Activated naive CD8-positive, alpha-beta T cell treated with anti-CD3 and anti-CD28 coated beads, Interleukin-2, amount 50 U/mL, for 16 hours (primary cell): ENCODE measurements around the gene ZNF184.
A peak's percentile ranks its signal among the peaks of the same experiment; 100 is the strongest.

Experiments
- DNase-seq: peaks from one replicate; pipeline ENCODE4 v3.0.0-alpha.2; 2020; ENCODE audit warnings: low read depth, low spot score

Gene ZNF184

GRCh38 chr6:27479319-27480182 is 6.6 kb upstream of the ZNF184 start:
- peak; percentile 70 for DNase-seq

DNA sequence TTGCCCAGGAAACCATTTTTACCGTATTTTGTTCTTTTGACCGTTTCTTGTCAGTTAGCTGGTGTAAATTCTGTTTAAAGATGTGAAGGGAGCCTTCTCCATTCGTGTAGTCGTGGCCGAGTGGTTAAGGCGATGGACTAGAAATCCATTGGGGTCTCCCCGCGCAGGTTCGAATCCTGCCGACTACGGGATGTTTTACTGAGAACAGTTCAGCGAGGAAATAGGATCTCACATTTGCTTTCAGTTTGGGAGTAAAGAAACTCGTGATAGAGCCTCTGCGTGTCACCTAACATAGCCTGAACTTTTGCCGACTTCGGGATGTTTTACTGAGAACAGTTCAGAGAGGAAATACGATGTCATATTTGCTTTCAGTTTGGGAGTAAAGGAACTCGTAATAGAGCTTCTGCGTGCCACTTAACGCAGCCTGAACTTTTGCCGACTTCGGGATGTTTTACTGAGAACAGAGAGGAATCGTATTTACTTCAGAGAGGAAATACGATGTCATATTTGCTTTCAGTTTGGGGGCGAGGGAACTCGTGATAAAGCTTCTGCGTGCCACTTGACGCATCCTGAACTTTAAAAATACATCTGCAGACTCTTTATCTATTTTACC is 5.9 kb upstream of the ZNF184 start:
- peak; percentile 72 for DNase-seq

DNA sequence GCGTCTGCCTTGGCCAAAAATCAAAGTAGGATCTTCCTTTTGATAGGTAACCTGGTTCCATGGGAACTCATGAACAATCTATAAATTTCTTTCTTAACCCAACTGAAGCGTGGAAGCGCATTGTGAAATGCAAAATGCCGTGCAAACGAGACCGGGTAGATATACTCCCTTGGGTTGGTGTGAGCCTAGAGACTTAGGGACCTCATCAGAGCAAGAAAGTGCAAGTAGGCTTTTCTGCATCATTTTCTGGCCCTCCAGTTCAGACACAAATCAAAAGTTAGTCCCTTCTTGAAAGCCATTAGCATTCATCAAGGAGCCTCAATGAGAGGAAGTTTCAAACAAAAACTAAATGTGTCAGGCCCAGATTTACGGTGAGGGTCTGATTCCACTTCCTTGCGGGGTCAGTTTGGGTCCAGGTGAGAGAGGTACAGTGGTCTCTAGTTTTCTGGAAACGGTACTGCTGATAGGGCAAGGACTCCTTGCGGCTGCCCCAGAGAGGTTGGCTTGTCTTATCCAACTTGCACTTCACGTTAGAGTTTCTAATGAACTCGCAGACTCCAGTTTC is 5.3 kb upstream of the ZNF184 start:
- no peak for DNase-seq

- no peak for DNase-seq
Measured at GRCh38 chr6:27477318-27478013, 4.6 kb upstream of the ZNF184 start.

DNA sequence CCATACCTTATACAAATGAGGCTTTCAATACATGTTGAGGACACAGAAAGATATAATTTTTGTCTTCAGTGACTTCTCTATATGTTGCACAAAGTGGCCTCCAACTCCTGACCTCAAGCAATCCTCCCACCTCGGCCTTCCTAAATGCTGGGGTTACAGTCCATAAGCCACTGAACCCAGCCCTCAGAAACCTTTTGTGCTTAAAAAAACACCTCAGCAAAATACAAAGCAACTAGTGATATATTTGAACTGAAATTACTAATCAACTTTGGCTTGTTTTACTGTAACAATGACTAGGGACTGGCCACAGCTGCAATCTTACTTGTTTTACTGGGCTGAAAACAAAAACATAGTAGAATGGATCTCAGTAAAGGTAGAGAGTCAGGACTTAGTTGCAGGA is 3.2 kb upstream of the ZNF184 start:
- no peak for DNase-seq

GRCh38 chr6:27474672-27475071 is 1.8 kb upstream of the ZNF184 start:
- no peak for DNase-seq

DNA sequence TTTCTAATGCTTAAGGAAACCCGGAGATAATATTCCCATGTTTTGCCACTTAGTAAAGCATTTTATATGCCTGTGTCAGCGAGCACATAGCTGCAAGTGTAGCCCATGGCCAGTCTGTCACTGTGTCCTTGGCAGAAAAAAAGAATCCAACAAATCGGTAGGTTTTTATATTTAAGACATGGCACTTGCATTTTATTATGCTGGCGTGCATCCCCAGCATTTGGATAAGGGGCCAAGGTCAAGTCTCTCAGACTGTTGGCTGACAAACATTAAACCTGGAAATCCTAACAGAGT is 1.2 kb upstream of the ZNF184 start:
- no peak for DNase-seq

DNA sequence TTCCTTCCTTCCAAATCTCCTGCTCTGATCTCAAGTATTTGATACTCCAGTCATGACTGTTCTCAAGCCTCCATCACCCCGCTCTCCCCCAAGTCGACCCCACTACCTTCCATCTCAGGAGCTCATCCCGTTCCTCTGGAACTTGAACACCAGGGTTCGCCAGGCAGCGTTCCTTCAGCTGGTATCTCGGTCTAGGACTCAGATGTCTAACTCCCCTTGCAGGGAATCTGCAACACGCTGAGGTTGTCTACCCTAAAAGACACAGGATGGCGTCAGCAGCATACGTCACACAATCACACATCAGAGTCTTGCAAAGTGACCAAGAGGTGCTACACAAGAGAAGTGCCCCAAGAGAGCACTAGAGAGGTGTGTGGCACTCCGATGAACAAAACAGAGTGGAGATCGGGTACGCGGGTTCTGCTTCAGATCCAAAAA is 706 bp downstream of the ZNF184 start:
- DNase-seq: peak; percentile 6

- DNase-seq: no peak
Measured at GRCh38 chr6:27471365-27472115, 1.4 kb downstream of the ZNF184 start.

DNA sequence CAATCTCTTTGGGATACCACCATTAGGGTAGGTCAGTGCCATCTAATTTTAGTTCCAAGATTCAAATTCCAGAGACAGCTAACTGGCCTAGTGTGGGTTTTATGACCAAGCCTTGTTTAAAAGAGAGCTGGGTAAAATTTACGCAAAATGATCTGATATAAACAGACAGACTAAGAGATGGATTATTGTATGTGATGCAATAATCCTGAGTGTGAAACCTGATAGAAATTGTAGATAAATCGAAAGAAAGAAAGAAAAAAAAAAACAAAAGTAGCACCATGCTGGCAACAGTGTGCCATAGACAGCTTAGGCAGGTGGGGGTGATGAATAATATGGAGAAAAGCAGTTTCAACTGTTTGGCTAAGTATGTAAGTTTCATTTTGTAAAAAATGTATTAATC is 2.9 kb downstream of the ZNF184 start:
- DNase-seq: no peak

GRCh38 chr6:27468334-27468733 is 4.6 kb downstream of the ZNF184 start:
- no peak for DNase-seq

- no peak for DNase-seq
Measured at GRCh38 chr6:27452496-27452897, 20.4 kb downstream of the ZNF184 start.

GRCh38 chr6:27451660-27452390 is 21.1 kb downstream of the ZNF184 start:
- no peak for DNase-seq

- no peak for DNase-seq
Measured at GRCh38 chr6:27448456-27448855, 24.4 kb downstream of the ZNF184 start.

- no peak for DNase-seq
Measured at GRCh38 chr6:27442932-27443331, 30.0 kb downstream of the ZNF184 start.

DNA sequence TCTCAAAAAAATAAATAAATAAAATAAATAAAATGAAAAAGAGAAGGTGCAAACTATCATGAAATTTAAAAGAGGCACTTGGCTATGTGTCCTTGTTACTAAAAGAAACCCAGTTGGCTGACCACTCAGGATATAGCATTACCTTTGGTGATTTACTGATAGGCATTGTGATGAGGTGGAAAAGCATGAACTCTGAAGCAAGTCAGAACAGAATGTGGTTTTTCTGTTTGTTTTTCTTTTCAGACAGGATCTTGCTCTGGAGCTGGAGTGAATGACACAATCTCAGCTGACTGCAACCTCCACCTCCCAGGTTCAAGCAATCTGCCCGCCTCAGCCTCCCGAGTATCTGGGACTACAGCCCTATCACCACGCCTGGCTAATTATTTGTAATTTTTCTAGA is 31.9 kb downstream of the ZNF184 start:
- no peak for DNase-seq

- no peak for DNase-seq
Measured at GRCh38 chr6:27439371-27439770, 33.5 kb downstream of the ZNF184 start.

DNA sequence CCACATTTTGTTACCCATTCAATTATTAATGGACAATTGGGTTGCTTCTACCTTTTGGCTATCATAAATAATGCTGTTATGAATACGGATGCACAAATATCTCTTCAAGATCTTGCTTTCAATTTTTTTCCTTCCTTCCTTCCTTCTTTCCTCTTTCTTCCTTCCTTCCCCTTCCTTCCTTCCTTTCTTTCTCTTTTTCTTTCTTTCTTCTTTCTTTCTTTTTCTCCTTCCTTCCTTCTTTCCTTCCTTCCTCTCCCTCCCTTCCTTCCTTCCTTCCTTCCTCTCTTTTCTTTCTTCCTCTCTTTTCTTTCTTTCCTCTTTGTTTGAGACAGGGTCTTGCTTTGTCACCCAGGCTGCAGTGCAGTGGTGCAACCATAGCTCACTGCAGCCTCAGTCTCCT is 39.2 kb downstream of the ZNF184 start:
- DNase-seq: no peak

DNA sequence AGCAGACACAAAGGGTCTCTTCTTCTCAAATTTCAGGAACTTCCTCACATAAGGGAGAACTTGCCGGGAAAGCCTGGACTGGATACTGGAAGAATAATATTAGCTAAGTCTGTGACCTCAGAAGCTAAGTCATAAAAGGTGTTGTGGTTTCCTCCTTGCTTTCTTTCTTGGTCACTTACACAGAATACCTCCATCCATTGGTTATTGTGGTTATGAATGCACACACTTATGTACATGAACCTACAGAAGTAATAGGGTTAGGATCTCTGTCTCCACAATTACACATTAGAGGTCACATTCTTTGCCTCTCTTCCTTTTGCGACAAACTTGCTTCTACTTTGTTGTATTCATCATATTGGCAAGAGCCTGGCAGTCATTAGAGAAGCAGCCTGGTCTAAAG is 43.9 kb downstream of the ZNF184 start:
- DNase-seq: no peak

DNA sequence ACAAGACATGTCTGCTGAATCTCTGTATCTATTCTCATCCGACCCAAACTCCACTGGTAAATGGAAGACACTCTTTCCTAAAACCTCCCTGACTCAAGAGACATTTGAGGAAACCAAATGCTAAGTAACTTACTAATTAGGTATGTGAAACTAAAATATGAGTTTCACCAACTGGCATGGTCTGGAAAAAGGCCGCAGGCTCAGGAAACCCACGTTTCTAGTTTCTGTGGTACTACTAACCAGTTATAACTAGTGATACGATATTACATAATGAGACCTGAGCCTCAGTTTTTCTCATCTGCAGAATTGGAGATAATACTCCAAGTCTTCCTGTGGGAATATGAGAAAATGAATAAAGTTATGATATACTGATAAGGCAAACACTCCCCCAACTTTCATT is 44.4 kb downstream of the ZNF184 start:
- DNase-seq: no peak

DNA sequence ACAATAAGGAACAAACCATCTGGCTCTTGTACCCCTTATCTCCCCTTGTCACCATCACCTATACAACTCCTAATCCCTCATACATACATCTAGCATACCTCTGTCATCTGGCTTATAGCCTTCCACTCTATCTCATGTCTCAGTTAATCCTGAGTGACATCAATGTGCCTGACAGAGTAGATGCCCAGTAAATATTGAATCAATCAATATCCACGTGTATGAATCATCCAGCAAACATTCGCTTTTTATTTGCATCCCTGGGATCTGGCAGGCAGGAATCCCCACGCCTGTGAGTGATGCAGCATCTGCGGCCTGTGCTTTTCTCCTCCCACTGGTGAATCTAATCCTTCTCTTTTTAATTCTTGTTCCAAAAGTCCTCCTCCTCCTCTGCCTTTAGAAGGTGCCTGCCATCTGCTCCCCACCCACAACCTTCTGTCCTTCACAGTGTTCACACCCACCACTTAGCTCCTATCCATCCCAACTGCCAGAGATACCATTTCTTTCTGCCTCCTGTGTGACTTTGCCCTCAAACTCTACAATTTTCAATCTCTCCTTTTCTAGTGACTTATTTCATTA is 46.8 kb downstream of the ZNF184 start:
- DNase-seq: no peak
